Body of pancreas (tissue), 4 donors: ENCODE data around the gene ERCC8.

Experiments
- POLR2A ChIP-seq, 3 donors: fragments of 450-650 bp; IDR thresholded peaks; one replicate each; pipeline ENCODE4 v1.6.1; 2016; ENCODE audit warnings: antibody characterized with exemption in 3 of 3, mild to moderate bottlenecking in 2 of 3
- TF ChIP-seq, protein P1 (sequence below), 7 experiments: fragments of 450-650 bp in 4 of 7; fragments of 200-600 bp in 3 of 7; sonication (generic) in 3 of 7; IDR thresholded peaks; one replicate each; pipeline ENCODE4 v1.5.1; 2016 to 2019; ENCODE audit warnings: antibody characterized with exemption in 7 of 7

DNA sequence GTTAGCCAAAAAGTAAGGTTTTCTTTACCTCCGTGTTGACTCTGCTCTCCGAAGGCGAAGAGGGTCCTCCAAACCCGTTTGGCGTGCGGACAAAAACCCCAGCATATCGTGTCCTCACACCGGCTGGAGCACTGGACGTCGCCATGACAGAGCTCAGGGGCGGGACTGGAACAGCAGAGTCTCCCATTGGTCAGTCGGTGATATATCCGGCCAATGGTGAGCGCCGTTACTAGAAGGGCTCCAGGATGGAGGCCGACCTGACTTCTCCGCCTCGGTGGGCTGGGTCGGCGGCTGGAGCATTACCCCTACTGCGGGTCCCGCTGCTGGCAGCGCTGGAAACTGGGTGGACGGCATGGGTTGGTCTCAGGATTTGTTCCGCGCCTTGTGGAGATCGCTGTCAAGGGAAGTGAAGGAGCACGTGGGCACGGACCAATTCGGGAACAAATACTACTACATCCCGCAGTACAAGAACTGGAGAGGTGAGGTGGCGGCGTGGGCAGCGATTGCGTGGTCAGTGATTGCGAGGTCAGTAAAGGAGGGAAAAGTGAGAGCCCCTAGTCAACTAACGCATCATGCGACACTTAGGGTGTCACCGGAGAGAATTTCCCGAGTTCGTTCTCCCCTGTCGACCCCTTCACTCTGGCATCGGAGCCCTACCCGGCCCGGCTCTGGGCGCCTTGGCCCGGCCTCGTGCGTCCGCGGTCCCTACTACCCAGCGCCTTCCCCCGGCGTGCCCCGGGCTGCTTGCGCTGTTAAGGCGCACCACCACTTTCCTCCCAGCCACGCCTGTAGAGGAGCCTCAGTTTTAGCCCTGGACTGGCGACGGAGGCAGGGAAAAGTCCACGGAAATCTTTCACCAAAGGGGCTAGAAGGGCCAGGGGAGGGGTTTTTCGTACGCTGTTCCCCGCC, at the start of gene ERCC8, which contains the start of gene NDUFAF2:
- TF ChIP-seq POLR2A (IDR thresholded peaks at IDR 0.05): peak; percentile 19 to 77 (median 76)
- TF ChIP-seq, protein P1, sequence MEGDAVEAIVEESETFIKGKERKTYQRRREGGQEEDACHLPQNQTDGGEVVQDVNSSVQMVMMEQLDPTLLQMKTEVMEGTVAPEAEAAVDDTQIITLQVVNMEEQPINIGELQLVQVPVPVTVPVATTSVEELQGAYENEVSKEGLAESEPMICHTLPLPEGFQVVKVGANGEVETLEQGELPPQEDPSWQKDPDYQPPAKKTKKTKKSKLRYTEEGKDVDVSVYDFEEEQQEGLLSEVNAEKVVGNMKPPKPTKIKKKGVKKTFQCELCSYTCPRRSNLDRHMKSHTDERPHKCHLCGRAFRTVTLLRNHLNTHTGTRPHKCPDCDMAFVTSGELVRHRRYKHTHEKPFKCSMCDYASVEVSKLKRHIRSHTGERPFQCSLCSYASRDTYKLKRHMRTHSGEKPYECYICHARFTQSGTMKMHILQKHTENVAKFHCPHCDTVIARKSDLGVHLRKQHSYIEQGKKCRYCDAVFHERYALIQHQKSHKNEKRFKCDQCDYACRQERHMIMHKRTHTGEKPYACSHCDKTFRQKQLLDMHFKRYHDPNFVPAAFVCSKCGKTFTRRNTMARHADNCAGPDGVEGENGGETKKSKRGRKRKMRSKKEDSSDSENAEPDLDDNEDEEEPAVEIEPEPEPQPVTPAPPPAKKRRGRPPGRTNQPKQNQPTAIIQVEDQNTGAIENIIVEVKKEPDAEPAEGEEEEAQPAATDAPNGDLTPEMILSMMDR (IDR thresholded peaks at IDR 0.05): peak in 1 of 7 experiments; percentile 5
